Liver (tissue), 3 donors: ENCODE data around the gene ZSCAN21.

Experiments
- GABPA ChIP-seq, 2 donors: IDR thresholded peaks in 1 of 2; conservative IDR thresholded peaks in 1 of 2; 2 replicates each; pipeline ENCODE4 v1.6.1; 2016; ENCODE audit warnings: antibody characterized with exemption in 2 of 2, mild to moderate bottlenecking in 1 of 2, moderate library complexity in 1 of 2
- RAD21 ChIP-seq, 2 donors: IDR thresholded peaks; 2 replicates each; pipeline ENCODE4 v1.6.1; 2016; ENCODE audit warnings: antibody characterized with exemption in 2 of 2, mild to moderate bottlenecking in 2 of 2
- RXRA ChIP-seq, 2 donors: IDR thresholded peaks; 2 replicates each; pipeline ENCODE4 v1.6.1; 2017 to 2018; ENCODE audit warnings: antibody characterized with exemption in 2 of 2, mild to moderate bottlenecking in 1 of 2
- TF ChIP-seq, protein P1 (sequence below): fragments of 150-350 bp; IDR thresholded peaks from 2 replicates; pipeline ENCODE4 v1.5.1; 2017; ENCODE audit warnings: improper control_type of control experiment, low read depth, low read length; ENCODE audit not compliant: missing input control
- TF ChIP-seq, protein P2 (sequence below): IDR thresholded peaks from 2 replicates; pipeline ENCODE4 v1.6.1; 2016; ENCODE audit warnings: antibody characterized with exemption
- donor health status: healthy.
- donor health status: healthy.

DNA sequence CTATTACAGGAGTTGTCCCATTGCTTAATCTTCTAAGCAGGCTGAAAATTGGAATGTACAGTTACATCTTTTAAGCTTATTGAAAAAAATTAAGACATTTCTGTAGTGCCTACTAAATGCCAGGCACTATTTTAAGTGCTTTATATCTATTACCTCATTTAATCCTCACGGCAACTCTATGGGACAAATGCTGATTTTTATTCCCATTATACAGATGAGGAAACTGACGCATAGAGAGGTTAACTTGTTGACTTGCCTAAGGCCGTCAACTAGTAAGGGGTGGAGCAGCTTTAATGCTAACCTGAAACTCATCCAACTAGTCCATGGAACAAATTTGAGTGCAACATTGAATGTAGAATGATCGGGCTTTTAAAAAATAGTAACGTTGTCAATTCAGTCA is 31.7 kb upstream of the ZSCAN21 start:
- TF ChIP-seq, protein P1, sequence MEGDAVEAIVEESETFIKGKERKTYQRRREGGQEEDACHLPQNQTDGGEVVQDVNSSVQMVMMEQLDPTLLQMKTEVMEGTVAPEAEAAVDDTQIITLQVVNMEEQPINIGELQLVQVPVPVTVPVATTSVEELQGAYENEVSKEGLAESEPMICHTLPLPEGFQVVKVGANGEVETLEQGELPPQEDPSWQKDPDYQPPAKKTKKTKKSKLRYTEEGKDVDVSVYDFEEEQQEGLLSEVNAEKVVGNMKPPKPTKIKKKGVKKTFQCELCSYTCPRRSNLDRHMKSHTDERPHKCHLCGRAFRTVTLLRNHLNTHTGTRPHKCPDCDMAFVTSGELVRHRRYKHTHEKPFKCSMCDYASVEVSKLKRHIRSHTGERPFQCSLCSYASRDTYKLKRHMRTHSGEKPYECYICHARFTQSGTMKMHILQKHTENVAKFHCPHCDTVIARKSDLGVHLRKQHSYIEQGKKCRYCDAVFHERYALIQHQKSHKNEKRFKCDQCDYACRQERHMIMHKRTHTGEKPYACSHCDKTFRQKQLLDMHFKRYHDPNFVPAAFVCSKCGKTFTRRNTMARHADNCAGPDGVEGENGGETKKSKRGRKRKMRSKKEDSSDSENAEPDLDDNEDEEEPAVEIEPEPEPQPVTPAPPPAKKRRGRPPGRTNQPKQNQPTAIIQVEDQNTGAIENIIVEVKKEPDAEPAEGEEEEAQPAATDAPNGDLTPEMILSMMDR = no peak
- TF ChIP-seq, protein P2, sequence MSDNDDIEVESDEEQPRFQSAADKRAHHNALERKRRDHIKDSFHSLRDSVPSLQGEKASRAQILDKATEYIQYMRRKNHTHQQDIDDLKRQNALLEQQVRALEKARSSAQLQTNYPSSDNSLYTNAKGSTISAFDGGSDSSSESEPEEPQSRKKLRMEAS = no peak
- TF ChIP-seq RAD21 (IDR thresholded peaks at IDR 0.05) (no peak), GABPA (IDR thresholded peaks at IDR 0.05 in 1 of 2, conservative IDR thresholded peaks at IDR 0.05 in 1 of 2) (no peak), RXRA (IDR thresholded peaks at IDR 0.05) (no peak)
